Measurements from ENCODE around the gene MRPL34.
"Not testable (repeated sequence)": the region's sequence is repeated elsewhere in the genome, so short reads cannot be mapped to it uniquely, and the experiment has no call there.

MRPL34 gene

GRCh38 chr19:17283504-17283996 lies 22.1 kb upstream of the MRPL34 start:
- no peak overlapping the region for H3K4me3 ChIP-seq (ENCODE audit: low read depth, low read length)
- no peak for DNase-seq (ENCODE audit: low read depth)

- H3K4me3 ChIP-seq (ENCODE audit: low read depth, low read length): no peak overlapping the region
Measured at GRCh38 chr19:17285415-17286135, 20.1 kb upstream of the MRPL34 start.

GRCh38 chr19:17286263-17286662 lies 19.4 kb upstream of the MRPL34 start:
- DNase-seq (ENCODE audit: low read depth): no peak
- H3K4me3 ChIP-seq (ENCODE audit: low read depth, low read length): no peak overlapping the region

More at GRCh38 chr19:17285415-17286135, 20.1 kb upstream of the MRPL34 start:
- no peak for DNase-seq (ENCODE audit: low read depth)

DNA sequence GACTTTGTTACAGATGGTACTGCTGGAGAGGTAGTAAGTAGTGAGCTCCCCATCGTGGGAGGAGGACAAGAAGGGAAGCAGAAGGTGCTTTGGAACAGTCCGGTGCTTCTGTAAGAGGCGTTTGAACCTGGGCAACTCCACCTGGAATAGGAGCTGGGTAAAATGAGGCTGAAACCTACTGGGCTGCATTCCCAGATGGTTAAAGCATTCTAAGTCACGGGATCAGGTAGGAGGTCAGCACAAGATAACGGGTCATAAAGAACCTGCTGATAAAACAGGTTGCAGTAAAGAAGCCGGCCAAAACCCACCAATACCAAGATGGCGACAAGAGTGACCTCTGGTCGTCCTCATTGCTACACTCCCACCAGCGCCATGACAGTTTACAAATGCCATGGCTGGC lies 18.9 kb upstream of the MRPL34 start:
- no peak for DNase-seq (ENCODE audit: low read depth)
- no peak overlapping the region for H3K4me3 ChIP-seq (ENCODE audit: low read depth, low read length)

DNA sequence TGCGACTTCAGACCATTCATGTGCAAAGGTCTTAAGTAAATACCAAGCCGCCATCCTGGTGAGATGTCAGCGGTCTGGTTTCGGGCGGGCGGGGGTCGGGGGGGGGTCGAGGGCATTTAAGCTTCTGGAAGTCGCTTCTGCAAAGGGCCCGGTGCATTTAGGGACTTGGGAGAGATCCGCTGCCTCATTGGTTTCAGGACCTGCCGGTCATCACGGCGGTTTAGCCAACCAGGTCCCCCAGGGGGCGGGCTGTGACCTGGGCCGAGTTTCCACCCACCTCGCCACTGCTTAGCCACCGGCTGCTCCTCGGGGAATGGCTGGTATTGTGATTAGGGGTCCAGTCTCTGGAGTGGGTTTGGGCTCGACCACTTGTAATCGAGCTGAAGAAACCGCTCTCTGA lies 16.2 kb upstream of the MRPL34 start:
- DNase-seq (ENCODE audit: low read depth): peak; percentile 75
- H3K4me3 ChIP-seq (ENCODE audit: low read depth, low read length): peak overlapping the region; percentile 29

DNA sequence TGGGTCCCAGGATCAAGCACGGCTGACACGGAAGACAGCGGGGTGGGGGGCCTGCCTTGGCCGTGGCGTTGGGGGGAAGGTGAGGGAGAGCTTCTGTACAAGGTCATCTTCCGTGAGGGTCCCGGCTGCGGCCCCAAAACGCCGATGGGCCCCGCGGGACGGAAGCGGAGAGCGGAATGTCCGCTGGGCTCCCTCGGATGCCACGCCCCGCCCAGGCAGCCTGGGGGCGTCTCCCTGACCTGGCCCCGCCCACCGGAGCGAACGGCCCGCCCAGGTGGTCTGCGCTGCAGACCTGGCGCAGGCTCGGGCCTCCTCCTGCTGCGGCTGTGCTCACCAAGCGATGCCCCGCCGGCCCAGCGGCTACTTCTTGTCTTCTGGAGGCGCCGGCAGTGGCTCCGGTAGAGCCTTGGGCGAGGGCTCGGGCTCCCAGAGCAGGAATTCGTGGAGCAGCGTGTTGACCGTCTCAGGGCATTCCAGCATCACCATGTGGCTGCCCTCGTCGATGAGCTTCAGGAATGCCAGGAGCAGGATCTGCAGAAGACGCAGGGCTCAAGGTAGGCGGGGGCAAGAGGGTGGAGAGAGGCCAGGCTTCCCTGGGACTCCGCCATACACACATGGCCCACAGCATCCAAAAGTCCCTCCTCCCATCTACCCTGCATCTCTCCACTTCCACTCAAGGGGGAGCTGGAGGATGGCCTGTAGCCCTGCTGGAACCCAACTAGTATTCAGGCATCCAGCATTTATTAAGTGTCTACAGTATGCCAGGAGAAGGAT lies 13.2 kb upstream of the MRPL34 start:
- DNase-seq (ENCODE audit: low read depth): peak; percentile 60
- H3K4me3 ChIP-seq (ENCODE audit: low read depth, low read length): peak overlapping the region; percentile 62

- no peak overlapping the region for H3K4me3 ChIP-seq (ENCODE audit: low read depth, low read length)
Measured at GRCh38 chr19:17293605-17294004, 12.1 kb upstream of the MRPL34 start.

GRCh38 chr19:17294051-17294891 lies 11.4 kb upstream of the MRPL34 start:
- no peak for DNase-seq (ENCODE audit: low read depth)
- no peak overlapping the region for H3K4me3 ChIP-seq (ENCODE audit: low read depth, low read length)

More at GRCh38 chr19:17293605-17294004, 12.1 kb upstream of the MRPL34 start:
- DNase-seq (ENCODE audit: low read depth): no peak

- not testable (repeated sequence) for DNase-seq (ENCODE audit: low read depth); H3K4me3 ChIP-seq (ENCODE audit: low read depth, low read length)
Measured at GRCh38 chr19:17295551-17295950, 10.1 kb upstream of the MRPL34 start.

- DNase-seq (ENCODE audit: low read depth): no peak
Measured at GRCh38 chr19:17296273-17296672, 9.4 kb upstream of the MRPL34 start.

GRCh38 chr19:17296976-17297375 lies 8.7 kb upstream of the MRPL34 start:
- no peak for DNase-seq (ENCODE audit: low read depth)
- no peak overlapping the region for H3K4me3 ChIP-seq (ENCODE audit: low read depth, low read length)

More at GRCh38 chr19:17296273-17296672, 9.4 kb upstream of the MRPL34 start:
- H3K4me3 ChIP-seq (ENCODE audit: low read depth, low read length): no peak overlapping the region

DNA sequence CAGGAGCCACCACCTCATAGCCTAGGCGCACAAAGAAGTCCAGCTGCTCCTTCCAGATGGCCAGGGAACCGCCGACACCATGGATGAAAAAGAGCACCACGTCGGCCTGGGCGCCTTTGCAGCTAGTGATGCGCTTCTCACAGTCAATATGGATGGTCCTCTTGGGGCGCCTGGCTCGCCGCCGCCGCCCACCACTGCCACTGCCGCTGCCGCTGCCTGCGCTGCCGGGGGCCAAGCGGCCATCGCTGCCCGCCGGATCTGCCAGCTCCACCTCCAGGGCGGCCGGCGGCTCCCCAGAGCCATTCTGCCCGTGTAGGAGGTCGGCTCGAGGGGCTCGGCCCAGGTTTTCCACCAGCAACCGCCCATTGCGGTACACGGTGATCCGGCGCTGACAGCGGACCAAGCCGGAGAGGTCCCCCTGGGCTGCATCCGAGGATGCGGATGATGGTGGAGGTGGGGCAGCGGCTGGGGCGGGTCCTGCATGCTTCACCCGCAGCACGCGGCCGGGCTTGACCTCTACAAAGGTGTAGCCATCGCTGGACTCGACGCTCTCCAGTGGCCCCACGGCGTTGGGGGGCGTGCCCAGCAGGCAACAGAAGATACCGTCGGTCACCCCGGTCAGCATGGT lies 4.6 kb upstream of the MRPL34 start:
- DNase-seq (ENCODE audit: low read depth): no peak
- H3K4me3 ChIP-seq (ENCODE audit: low read depth, low read length): no peak overlapping the region

GRCh38 chr19:17302391-17303166 lies 3.1 kb upstream of the MRPL34 start:
- no peak for DNase-seq (ENCODE audit: low read depth)
- peak overlapping the region; percentile 74 for H3K4me3 ChIP-seq (ENCODE audit: low read depth, low read length)

- DNase-seq (ENCODE audit: low read depth): peak; percentile 77
- peak within 1 kb of the TSS; percentile 74 for H3K4me3 ChIP-seq (ENCODE audit: low read depth, low read length)
Measured at GRCh38 chr19:17303167-17303939, 2.3 kb upstream of the MRPL34 start, which contains the start of gene ABHD8. ABHD8 (minus strand) TSS chr19:17303425; CDS start chr19:17301616, 1,809 bp downstream.

GRCh38 chr19:17303940-17304267 lies 1.8 kb upstream of the MRPL34 start:
- H3K4me3 ChIP-seq (ENCODE audit: low read depth, low read length): no peak overlapping the region
- DNase-seq (ENCODE audit: low read depth): no peak

DNA sequence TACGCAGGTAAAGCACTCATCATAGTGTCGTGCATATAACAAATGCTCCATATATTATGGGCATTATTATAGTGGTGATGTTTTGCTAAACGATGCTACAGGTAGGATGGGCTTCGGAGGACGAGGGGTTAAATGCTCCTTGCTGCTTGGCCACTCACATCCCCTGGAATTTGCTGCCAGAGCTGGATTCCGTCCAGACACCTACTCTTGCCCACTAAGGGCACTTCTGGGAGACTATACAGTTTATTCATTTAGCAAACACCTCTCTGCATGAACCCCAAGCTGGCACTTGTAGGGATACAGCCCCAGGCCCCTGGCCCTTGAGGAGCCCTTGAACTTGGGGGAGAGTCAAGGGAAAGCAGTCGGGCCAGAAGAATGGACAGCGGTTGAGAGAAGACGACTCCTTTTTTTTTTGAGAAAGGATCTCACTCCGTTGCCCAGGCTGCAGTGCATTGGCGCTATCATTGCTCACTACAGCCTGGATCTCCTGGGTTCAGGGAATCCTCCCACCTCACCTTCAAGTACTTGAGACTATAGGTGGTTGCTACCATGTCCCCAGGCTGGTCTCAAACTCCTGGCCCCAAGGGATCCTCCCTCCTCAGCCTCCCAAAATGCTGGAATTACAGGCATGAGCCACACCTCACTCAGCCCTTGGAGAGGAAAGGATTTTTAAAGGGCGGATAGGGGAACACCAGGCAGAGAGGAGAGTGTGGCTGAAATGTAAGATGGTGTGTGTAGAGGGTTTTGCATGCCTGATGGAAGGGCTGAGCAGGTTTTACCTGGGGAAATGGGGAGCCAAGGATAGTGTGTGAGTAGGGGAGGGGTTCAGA lies 1.1 kb upstream of the MRPL34 start:
- no peak overlapping the region for H3K4me3 ChIP-seq (ENCODE audit: low read depth, low read length)

DNA sequence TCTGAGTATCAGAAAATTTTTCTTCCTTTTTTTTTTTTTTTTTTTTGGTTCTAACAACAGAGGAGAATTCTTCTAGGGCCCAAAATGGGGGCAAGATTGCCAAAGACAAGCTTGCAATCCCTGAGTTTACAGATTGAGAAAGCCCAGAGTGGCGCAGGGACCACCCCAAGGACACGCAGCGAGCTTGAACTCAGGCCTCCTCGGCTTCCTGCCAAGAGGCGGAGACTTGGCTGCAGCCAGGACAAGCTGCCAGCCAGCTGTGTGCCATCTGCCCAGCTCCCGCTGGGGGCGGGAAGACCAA lies 506 bp upstream of the MRPL34 start:
- DNase-seq (ENCODE audit: low read depth): no peak
- H3K4me3 ChIP-seq (ENCODE audit: low read depth, low read length): peak overlapping the region; percentile 81

More for the DNA sequence above, 1.1 kb upstream of the MRPL34 start:
- DNase-seq (ENCODE audit: low read depth): no peak
